HepG2 (cell line): Measurements from ENCODE around the gene POLR1H. TPM values are rescaled to one million over a fixed set of nuclear protein-coding genes. Genes with fewer than 3 reads are reported as not detected.

Experiments used
- AGO2 ChIP-seq: fragments of 200-400 bp; formaldehyde crosslinking; optimal IDR thresholded peaks from 2 replicates; pipeline ENCODE3; 2017; ENCODE audit warnings: mild to moderate bottlenecking, low read depth, low read length, moderate library complexity
- MEIS2 ChIP-seq: sonication (generic); formaldehyde crosslinking; IDR thresholded peaks from 2 replicates; pipeline ENCODE4 v1.9.0; 2021; ENCODE audit warnings: mild to moderate bottlenecking, missing genetic modification reagents
- NKX3-1 ChIP-seq: sonication (generic); formaldehyde crosslinking; IDR thresholded peaks from 2 replicates; pipeline ENCODE4 v1.5.0; 2020; ENCODE audit warnings: missing genetic modification reagents
- PHF5A ChIP-seq: IDR thresholded peaks from one replicate; pipeline ENCODE4 v1.6.1; 2018; ENCODE audit warnings: low read depth, missing genetic modification reagents; ENCODE audit not compliant: unreplicated experiment
- SMAD3 ChIP-seq: sonication (generic); formaldehyde crosslinking; IDR thresholded peaks from 2 replicates; pipeline ENCODE4 v1.4.0; 2020; ENCODE audit warnings: missing genetic modification reagents
- ZBTB10 ChIP-seq: sonication (generic); formaldehyde crosslinking; IDR thresholded peaks from 2 replicates; pipeline ENCODE4 v1.4.0; 2020; ENCODE audit warnings: missing genetic modification reagents, borderline replicate concordance
- ZBTB7B ChIP-seq: sonication (generic); formaldehyde crosslinking; IDR thresholded peaks from 2 replicates; pipeline ENCODE4 v1.4.0; 2020; ENCODE audit warnings: missing genetic modification reagents
- ZNF276 ChIP-seq: sonication (generic); formaldehyde crosslinking; IDR thresholded peaks from 2 replicates; pipeline ENCODE4 v1.4.0; 2020; ENCODE audit warnings: mild to moderate bottlenecking, low read depth, missing genetic modification reagents
- ZNF44 ChIP-seq: sonication (generic); formaldehyde crosslinking; IDR thresholded peaks from 2 replicates; pipeline ENCODE4 v1.5.1; 2020; ENCODE audit warnings: mild to moderate bottlenecking, missing genetic modification reagents
- polyA plus RNA-seq, 8 experiments: library from polyadenylated mRNA; depleted of rRNA in 3 of 8; stranded (reverse) in 7 of 8; unstranded in 1 of 8; fragments of >200 nt; fragmentation: Illumina TruSeq in 4 of 8; extraction: Trizol in 4 of 8; gene quantifications; 2 replicates each; pipeline versions ENCODE4 v1.2.1 to v1.2.3, GENCODE V29; 2011 to 2016; ENCODE audit warnings: low read depth in 4 of 8, missing spikeins in 1 of 8, mixed read lengths in 1 of 8; ENCODE audit not compliant: insufficient read depth in 1 of 8
- total RNA-seq, 5 experiments: library from RNA; depleted of rRNA; stranded (reverse); fragments of >200 nt; fragmentation: Illumina TruSeq; extraction: Trizol; gene quantifications; 2 replicates each; pipeline ENCODE4 v1.2.3, GENCODE V29; 2016; ENCODE audit warnings: low read depth in 1 of 5
- TF ChIP-seq, protein P1 (sequence below), 2 experiments: sonication (generic) in 1 of 2; formaldehyde crosslinking in 1 of 2; IDR thresholded peaks; 2 replicates each; pipeline versions ENCODE4 v1.6.1 to v1.9.0; 2014 to 2022; ENCODE audit warnings: antibody characterized with exemption in 1 of 2, borderline replicate concordance in 1 of 2, inconsistent platforms in 1 of 2, low read depth in 1 of 2, missing genetic modification reagents in 1 of 2

Gene POLR1H
- total and polyA plus RNA-seq, 2 of the 13 experiments (the other 11 are each of a cell fraction or from before 2014, with no cell fraction given), result 61.4 to 79.8 TPM

GRCh38 chr6:30093951-30094661, 33.0 kb downstream of the POLR1H start (continued):
- TF ChIP-seq ZNF276 (no peak), SMAD3 (CRISPR knock-in tag) (no peak), AGO2 (no peak), ZBTB10 (CRISPR knock-in tag) (no peak), MEIS2 (CRISPR knock-in tag) (no peak), PHF5A (CRISPR knock-in tag) (no peak), ZNF44 (CRISPR knock-in tag) (no peak), ZBTB7B (no peak), NKX3-1 (CRISPR knock-in tag) (no peak)
- TF ChIP-seq, protein P1, sequence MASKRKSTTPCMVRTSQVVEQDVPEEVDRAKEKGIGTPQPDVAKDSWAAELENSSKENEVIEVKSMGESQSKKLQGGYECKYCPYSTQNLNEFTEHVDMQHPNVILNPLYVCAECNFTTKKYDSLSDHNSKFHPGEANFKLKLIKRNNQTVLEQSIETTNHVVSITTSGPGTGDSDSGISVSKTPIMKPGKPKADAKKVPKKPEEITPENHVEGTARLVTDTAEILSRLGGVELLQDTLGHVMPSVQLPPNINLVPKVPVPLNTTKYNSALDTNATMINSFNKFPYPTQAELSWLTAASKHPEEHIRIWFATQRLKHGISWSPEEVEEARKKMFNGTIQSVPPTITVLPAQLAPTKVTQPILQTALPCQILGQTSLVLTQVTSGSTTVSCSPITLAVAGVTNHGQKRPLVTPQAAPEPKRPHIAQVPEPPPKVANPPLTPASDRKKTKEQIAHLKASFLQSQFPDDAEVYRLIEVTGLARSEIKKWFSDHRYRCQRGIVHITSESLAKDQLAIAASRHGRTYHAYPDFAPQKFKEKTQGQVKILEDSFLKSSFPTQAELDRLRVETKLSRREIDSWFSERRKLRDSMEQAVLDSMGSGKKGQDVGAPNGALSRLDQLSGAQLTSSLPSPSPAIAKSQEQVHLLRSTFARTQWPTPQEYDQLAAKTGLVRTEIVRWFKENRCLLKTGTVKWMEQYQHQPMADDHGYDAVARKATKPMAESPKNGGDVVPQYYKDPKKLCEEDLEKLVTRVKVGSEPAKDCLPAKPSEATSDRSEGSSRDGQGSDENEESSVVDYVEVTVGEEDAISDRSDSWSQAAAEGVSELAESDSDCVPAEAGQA (IDR thresholded peaks at IDR 0.05; ENCODE audit: low read depth), result no peak
- TF ChIP-seq, protein P1 (CRISPR knock-in tag; IDR thresholded peaks at IDR 0.05; ENCODE audit: borderline replicate concordance), result no peak
